ENCODE results near the gene KRABD2. TPM values are rescaled to one million over a fixed set of nuclear protein-coding genes. Genes with fewer than 3 reads are reported as not detected.

KRABD2 gene

Other genes with a start within 250 kb of the KRABD2 start
- 10 to 100 TPM; 19.6 to 94.0 (median 29.7) TPM for gene PER1, start 224.3 kb downstream of the KRABD2 start, polyA plus RNA-seq (ENCODE audit: insufficient read length in 4 of 4)
- 100 to 1,000 TPM; 108 to 140 (median 118) TPM for gene VAMP2, start 213.8 kb downstream of the KRABD2 start, polyA plus RNA-seq (ENCODE audit: insufficient read length in 4 of 4)
- gene TMEM107, start 200.3 kb downstream of the KRABD2 start, polyA plus RNA-seq (ENCODE audit: insufficient read length in 4 of 4), result 10 to 100 TPM; 13.6 to 25.0 (median 24.3) TPM
- gene BORCS6, start 186.5 kb downstream of the KRABD2 start, polyA plus RNA-seq (ENCODE audit: insufficient read length in 4 of 4), result 1 to 10 TPM; 3.0 to 5.0 (median 3.6) TPM
- gene AURKB, start 166.1 kb downstream of the KRABD2 start, polyA plus RNA-seq (ENCODE audit: insufficient read length in 4 of 4), result 10 to 100 TPM; 25.7 to 35.6 (median 31.6) TPM
- 10 to 100 TPM; 20.9 to 44.8 (median 30.1) TPM for gene CTC1, start 128.6 kb downstream of the KRABD2 start, polyA plus RNA-seq (ENCODE audit: insufficient read length in 4 of 4)
- gene PFAS, start 127.4 kb downstream of the KRABD2 start, polyA plus RNA-seq (ENCODE audit: insufficient read length in 4 of 4), result 10 to 100 TPM; 29.2 to 45.8 (median 41.8) TPM
- 10 to 100 TPM; 25.0 to 30.9 (median 26.7) TPM for gene RANGRF, start 88.0 kb downstream of the KRABD2 start, polyA plus RNA-seq (ENCODE audit: insufficient read length in 4 of 4)
- gene SLC25A35, start 81.3 kb downstream of the KRABD2 start, polyA plus RNA-seq (ENCODE audit: insufficient read length in 4 of 4), result 1 to 10 TPM; 3.3 to 5.6 (median 3.6) TPM
- gene ARHGEF15, start 66.5 kb downstream of the KRABD2 start, polyA plus RNA-seq (ENCODE audit: insufficient read length in 4 of 4), result 10 to 100 TPM in 3 of 4 donors, 1 to 10 TPM in 1; 9.2 to 18.3 (median 16.4) TPM
- gene ODF4, start 36.9 kb downstream of the KRABD2 start, polyA plus RNA-seq (ENCODE audit: insufficient read length in 4 of 4), result not detected
- 1,000 to 10,000 TPM; 2,282 to 2,993 (median 2,635) TPM for gene RPL26, start 6.5 kb upstream of the KRABD2 start, polyA plus RNA-seq (ENCODE audit: insufficient read length in 4 of 4)
- under 1 TPM in 2 of 4 donors, not detected in 2; 0.07 to 0.12 TPM for gene RNF222, start 21.1 kb upstream of the KRABD2 start, polyA plus RNA-seq (ENCODE audit: insufficient read length in 4 of 4)
- gene NDEL1, start 59.2 kb upstream of the KRABD2 start, polyA plus RNA-seq (ENCODE audit: insufficient read length in 4 of 4), result 10 to 100 TPM; 43.6 to 57.2 (median 51.1) TPM

Data from left renal pelvis (tissue), 4 donors.